Endothelial cell of umbilical vein (primary cell): ENCODE measurements around the gene ITGB1BP1.

Source experiments
- EZH2 ChIP-seq: IDR thresholded peaks from 2 replicates; pipeline ENCODE4 v1.6.1; 2012; ENCODE audit warnings: borderline replicate concordance, low read depth, mild to moderate bottlenecking, moderate library complexity, low read length, inconsistent platforms; ENCODE audit not compliant: severe bottlenecking
- FOS ChIP-seq: IDR thresholded peaks from 2 replicates; pipeline ENCODE4 v1.6.1; 2011; ENCODE audit warnings: mild to moderate bottlenecking, low read length, moderate library complexity, borderline replicate concordance; ENCODE audit not compliant: insufficient read depth
- GATA2 ChIP-seq: IDR thresholded peaks from 2 replicates; pipeline ENCODE4 v1.7.0; 2011; ENCODE audit warnings: low read depth, mild to moderate bottlenecking, moderate library complexity, mixed read lengths, low read length; ENCODE audit not compliant: insufficient read length, insufficient read depth
- JUN ChIP-seq: IDR thresholded peaks from 2 replicates; pipeline ENCODE4 v1.6.1; 2011; ENCODE audit warnings: borderline replicate concordance, low read depth; ENCODE audit not compliant: insufficient read length, insufficient read depth
- MYC ChIP-seq: IDR thresholded peaks from one replicate; pipeline ENCODE4 v1.6.1; 2011; ENCODE audit warnings: mild to moderate bottlenecking, low read depth, low read length
- POLR2A ChIP-seq: IDR thresholded peaks from 2 replicates; pipeline ENCODE4 v1.6.1; 2012; ENCODE audit warnings: low read depth, mild to moderate bottlenecking, control low read depth, low read length
- POLR2AphosphoS5 ChIP-seq: IDR thresholded peaks from 2 replicates; pipeline ENCODE4 v1.6.1; 2012; ENCODE audit warnings: low read depth, mild to moderate bottlenecking, control low read depth, low read length, moderate library complexity; ENCODE audit not compliant: insufficient read depth
- TF ChIP-seq, protein P1 (sequence below), 2 donors: IDR thresholded peaks; 1 replicate in 1 of 2; 2 replicates in 1 of 2; pipeline ENCODE4 v1.5.1; 2011; ENCODE audit warnings: low read length in 2 of 2, mild to moderate bottlenecking in 2 of 2, moderate library complexity in 2 of 2, control low read depth in 1 of 2, inconsistent platforms in 1 of 2, low read depth in 1 of 2; ENCODE audit not compliant: insufficient read depth in 1 of 2; ENCODE audit errors: extremely low read depth in 1 of 2
- TF ChIP-seq, protein P2 (sequence below): IDR thresholded peaks from 2 replicates; pipeline ENCODE4 v1.6.1; 2011; ENCODE audit not compliant: insufficient read depth, insufficient read length

DNA sequence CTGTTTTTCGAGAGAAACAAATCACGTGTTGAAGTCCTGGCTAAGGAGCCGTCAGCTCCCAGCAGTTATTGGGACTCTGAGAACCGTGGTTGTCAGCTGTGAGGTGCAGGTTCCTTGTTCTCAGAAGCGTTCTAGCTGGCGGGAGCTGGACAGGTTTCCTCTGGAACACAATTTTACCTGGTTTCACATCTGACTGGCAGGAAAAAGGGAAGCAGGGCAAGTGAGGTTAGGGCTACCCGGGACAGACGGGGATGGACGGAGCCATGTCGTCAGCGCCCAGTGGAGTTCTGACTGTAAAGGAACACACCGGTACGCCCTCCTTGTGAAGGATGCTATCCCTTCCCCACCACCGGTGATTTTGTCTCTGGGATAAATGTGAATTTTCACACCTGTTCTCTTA is 26.1 kb downstream of the ITGB1BP1 start:
- TF ChIP-seq, protein P1, sequence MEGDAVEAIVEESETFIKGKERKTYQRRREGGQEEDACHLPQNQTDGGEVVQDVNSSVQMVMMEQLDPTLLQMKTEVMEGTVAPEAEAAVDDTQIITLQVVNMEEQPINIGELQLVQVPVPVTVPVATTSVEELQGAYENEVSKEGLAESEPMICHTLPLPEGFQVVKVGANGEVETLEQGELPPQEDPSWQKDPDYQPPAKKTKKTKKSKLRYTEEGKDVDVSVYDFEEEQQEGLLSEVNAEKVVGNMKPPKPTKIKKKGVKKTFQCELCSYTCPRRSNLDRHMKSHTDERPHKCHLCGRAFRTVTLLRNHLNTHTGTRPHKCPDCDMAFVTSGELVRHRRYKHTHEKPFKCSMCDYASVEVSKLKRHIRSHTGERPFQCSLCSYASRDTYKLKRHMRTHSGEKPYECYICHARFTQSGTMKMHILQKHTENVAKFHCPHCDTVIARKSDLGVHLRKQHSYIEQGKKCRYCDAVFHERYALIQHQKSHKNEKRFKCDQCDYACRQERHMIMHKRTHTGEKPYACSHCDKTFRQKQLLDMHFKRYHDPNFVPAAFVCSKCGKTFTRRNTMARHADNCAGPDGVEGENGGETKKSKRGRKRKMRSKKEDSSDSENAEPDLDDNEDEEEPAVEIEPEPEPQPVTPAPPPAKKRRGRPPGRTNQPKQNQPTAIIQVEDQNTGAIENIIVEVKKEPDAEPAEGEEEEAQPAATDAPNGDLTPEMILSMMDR (IDR thresholded peaks at IDR 0.05; ENCODE audit: extremely low read depth in 1 of 2, insufficient read depth in 1 of 2, low read depth in 1 of 2, low read length in 2 of 2): no peak
- TF ChIP-seq EZH2: no peak
- TF ChIP-seq POLR2AphosphoS5: no peak
- TF ChIP-seq FOS: no peak
- TF ChIP-seq POLR2A: no peak
- no peak for TF ChIP-seq MYC
- TF ChIP-seq, protein P2, sequence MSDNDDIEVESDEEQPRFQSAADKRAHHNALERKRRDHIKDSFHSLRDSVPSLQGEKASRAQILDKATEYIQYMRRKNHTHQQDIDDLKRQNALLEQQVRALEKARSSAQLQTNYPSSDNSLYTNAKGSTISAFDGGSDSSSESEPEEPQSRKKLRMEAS: no peak
- no peak for TF ChIP-seq GATA2
- no peak for TF ChIP-seq JUN
